ENCODE data around the gene MDFI. TPM values are rescaled to one million over a fixed set of nuclear protein-coding genes. Genes with fewer than 3 reads are reported as not detected.

MDFI gene
- total RNA-seq, 2 donors from 2014 or later: 4.9 to 6.7 TPM

GRCh38 chr6:41690541-41691330 lies 52.5 kb downstream of the MDFI start:
- Histone ChIP-seq H3K27me3 (no peaks in the 10 kb centered on the region), H3K4me3 (no peak overlapping the region)
- no peak for DNase-seq

GRCh38 chr6:41691426-41692079 lies 53.3 kb downstream of the MDFI start:
- intact Hi-C loops (cut with DNase I): no loop called here
- no peak for ATAC-seq
- Histone ChIP-seq H3K27ac (no peak overlapping the region), H3K27me3 (no peaks in the 10 kb centered on the region), H3K4me1 (no peaks in the 10 kb centered on the region), H3K9me3 (no peaks in the 10 kb centered on the region), H3K4me3 (no peak overlapping the region), H3K36me3 (replicated peaks in 1 of 2; ENCODE audit: insufficient read depth in 1 of 2, low read depth in 2 of 2) (peaks cover 0 to 1% of the 10 kb centered on the region in 2 donors)
- no peak for DNase-seq
- no peak for TF ChIP-seq POLR2A (IDR thresholded peaks at IDR 0.05)
- no peak for TF ChIP-seq CTCF (IDR thresholded peaks at IDR 0.05)
- 89 to 92% methylated on average over 8 of the region's 8 CpGs for WGBS, 2 donors

More at GRCh38 chr6:41690541-41691330, 52.5 kb downstream of the MDFI start:
- ATAC-seq: no peak
- intact Hi-C loops (cut with DNase I): no loop called here
- Histone ChIP-seq H3K36me3 (replicated peaks in 1 of 2; ENCODE audit: insufficient read depth in 1 of 2, low read depth in 2 of 2) (peaks cover 0 to 1% of the 10 kb centered on the region in 2 donors), H3K4me1 (no peaks in the 10 kb centered on the region), H3K9me3 (no peaks in the 10 kb centered on the region), H3K27ac (no peak overlapping the region)
- TF ChIP-seq CTCF (IDR thresholded peaks at IDR 0.05) (no peak), POLR2A (IDR thresholded peaks at IDR 0.05) (no peak)
- WGBS, 2 donors: 95 to 97% methylated on average over 6 to 25 of the region's 25 CpGs

GRCh38 chr6:41692080-41692675 lies 53.9 kb downstream of the MDFI start:
- DNase-seq (no peak), ATAC-seq (no peak)
- TF ChIP-seq POLR2A (IDR thresholded peaks at IDR 0.05) (no peak), CTCF (IDR thresholded peaks at IDR 0.05) (no peak)
- Histone ChIP-seq H3K36me3 (replicated peaks in 1 of 2; ENCODE audit: insufficient read depth in 1 of 2, low read depth in 2 of 2) (peaks cover 0 to 1% of the 10 kb centered on the region in 2 donors), H3K4me3 (no peak overlapping the region), H3K27ac (no peak overlapping the region), H3K27me3 (no peaks in the 10 kb centered on the region), H3K4me1 (no peaks in the 10 kb centered on the region), H3K9me3 (no peaks in the 10 kb centered on the region)
- intact Hi-C loops (cut with DNase I): no loop called here

GRCh38 chr6:41692730-41693129 lies 54.5 kb downstream of the MDFI start:
- no peaks in the 10 kb centered on the region for H3K9me3 ChIP-seq
- H3K4me3 ChIP-seq: no peak overlapping the region
- no peak for ATAC-seq
- intact Hi-C loops (cut with DNase I): no loop called here
- TF ChIP-seq POLR2A (IDR thresholded peaks at IDR 0.05): no peak
- no peak for TF ChIP-seq CTCF (IDR thresholded peaks at IDR 0.05)
- H3K4me1 ChIP-seq: no peaks in the 10 kb centered on the region
- H3K27me3 ChIP-seq: no peaks in the 10 kb centered on the region
- DNase-seq: no peak
- no peak overlapping the region for H3K27ac ChIP-seq
- WGBS, 2 donors: 88 to 92% methylated on average over 2 of the region's 2 CpGs
- peaks cover 0 to 1% of the 10 kb centered on the region in 2 donors for H3K36me3 ChIP-seq (replicated peaks in 1 of 2; ENCODE audit: insufficient read depth in 1 of 2, low read depth in 2 of 2)

Data from body of pancreas (tissue), 4 donors.